GM10847 (cell line): ENCODE measurements around the gene HCFC1R1.

Experiments used
- POLR2A ChIP-seq: IDR thresholded peaks from 2 replicates; pipeline ENCODE4 v1.6.1; 2011; ENCODE audit not compliant: insufficient read length; ENCODE audit errors: extremely low read depth

The HCFC1R1 gene

GRCh38 chr16:2982402-2982801 lies 41.3 kb downstream of the HCFC1R1 start:
- no peak for TF ChIP-seq POLR2A

- TF ChIP-seq POLR2A = no peak
Observed at GRCh38 chr16:2981899-2982250, 41.9 kb downstream of the HCFC1R1 start.

GRCh38 chr16:2981177-2981898 lies 42.4 kb downstream of the HCFC1R1 start:
- TF ChIP-seq POLR2A = no peak

- peak; percentile 95 for TF ChIP-seq POLR2A
Observed at GRCh38 chr16:2980227-2981176, 43.2 kb downstream of the HCFC1R1 start, which contains the start of gene PKMYT1. PKMYT1 (minus strand) TSS chr16:2980446; CDS start chr16:2979657, 789 bp downstream.

- TF ChIP-seq POLR2A = no peak
Observed at GRCh38 chr16:2979669-2980226, 44.0 kb downstream of the HCFC1R1 start.

GRCh38 chr16:2977440-2977839 lies 46.3 kb downstream of the HCFC1R1 start:
- no peak for TF ChIP-seq POLR2A

- TF ChIP-seq POLR2A = no peak
Observed at GRCh38 chr16:2976673-2977072, 47.1 kb downstream of the HCFC1R1 start.

GRCh38 chr16:2976201-2976600 lies 47.5 kb downstream of the HCFC1R1 start:
- TF ChIP-seq POLR2A = no peak

- no peak for TF ChIP-seq POLR2A
Observed at GRCh38 chr16:2975161-2975795, 48.5 kb downstream of the HCFC1R1 start.

- no peak for TF ChIP-seq POLR2A
Observed at GRCh38 chr16:2974319-2975056, 49.3 kb downstream of the HCFC1R1 start.

GRCh38 chr16:2973605-2974318 lies 50.0 kb downstream of the HCFC1R1 start:
- no peak for TF ChIP-seq POLR2A

- TF ChIP-seq POLR2A = no peak
Observed at GRCh38 chr16:2973093-2973492, 50.6 kb downstream of the HCFC1R1 start.
